Cardiac fibroblast (primary cell): ENCODE results near the gene HYCC2.
"Not testable (repeated sequence)": the region's sequence is repeated elsewhere in the genome, so short reads cannot be mapped to it uniquely, and the experiment has no call there.

Source experiments
- DNase-seq, 2 donors: peaks; one replicate each; pipeline versions ENCODE4 v3.0.0 to v3.0.0-alpha.2; 2010; ENCODE audit warnings: low read depth in 2 of 2
- H3K4me3 ChIP-seq, 2 donors: replicated peaks in 1 of 2; 1 replicate in 1 of 2; 2 replicates in 1 of 2; pipeline ENCODE4 v1.5.1; 2011; ENCODE audit warnings: low read depth in 2 of 2, low read length in 2 of 2, mild to moderate bottlenecking in 2 of 2, moderate library complexity in 1 of 2
- CTCF ChIP-seq: IDR thresholded peaks from one replicate; pipeline ENCODE4 v1.5.1; 2011; ENCODE audit warnings: low read depth, mild to moderate bottlenecking, low read length, inconsistent platforms

The HYCC2 gene

GRCh38 chr2:201057087-201057521 is 14.4 kb downstream of the HYCC2 start:
- H3K4me3 ChIP-seq = no peak overlapping the region
- TF ChIP-seq CTCF = no peak
- DNase-seq = peak; percentile 33 to 37

GRCh38 chr2:201049455-201049854 is 22.0 kb downstream of the HYCC2 start:
- TF ChIP-seq CTCF = no peak
- H3K4me3 ChIP-seq = no peak overlapping the region
- no peak for DNase-seq

- no peak overlapping the region for H3K4me3 ChIP-seq
- no peak for TF ChIP-seq CTCF
- DNase-seq = no peak
These were observed 24.6 kb downstream of the HYCC2 start for GRCh38 chr2:201046881-201047280.

- not testable (repeated sequence) for H3K4me3 ChIP-seq, DNase-seq
These were observed 28.4 kb downstream of the HYCC2 start for GRCh38 chr2:201043050-201043449.

- not testable (repeated sequence) for H3K4me3 ChIP-seq, DNase-seq
These were observed 29.0 kb downstream of the HYCC2 start for GRCh38 chr2:201042451-201042850.

- no peak overlapping the region for H3K4me3 ChIP-seq
- DNase-seq = no peak
- TF ChIP-seq CTCF = no peak
These were observed 30.4 kb downstream of the HYCC2 start for GRCh38 chr2:201040867-201041628.

GRCh38 chr2:201038855-201039254 is 32.6 kb downstream of the HYCC2 start:
- no peak for TF ChIP-seq CTCF
- DNase-seq = no peak
- no peak overlapping the region for H3K4me3 ChIP-seq

GRCh38 chr2:201038361-201038760 is 33.1 kb downstream of the HYCC2 start:
- not testable (repeated sequence) for H3K4me3 ChIP-seq, DNase-seq

- not testable (repeated sequence) for H3K4me3 ChIP-seq, DNase-seq
These were observed 37.1 kb downstream of the HYCC2 start for GRCh38 chr2:201034355-201034754.
